DOHH2 (cell line): ENCODE measurements around the gene RHOU.

Experiments used
- EZH2phosphoT487 ChIP-seq: fragments of 200-600 bp; sonication (generic); IDR thresholded peaks from 2 replicates; pipeline ENCODE4 v1.6.1; 2017; ENCODE audit warnings: borderline replicate concordance, mild to moderate bottlenecking, antibody characterized with exemption, low read length, moderate library complexity, mixed read lengths
- TF ChIP-seq, protein P1 (sequence below): fragments of 200-600 bp; sonication (generic); IDR thresholded peaks from one replicate; pipeline ENCODE4 v1.5.1; 2014; ENCODE audit warnings: antibody characterized with exemption, mild to moderate bottlenecking, low read depth, low read length; ENCODE audit not compliant: poor library complexity, severe bottlenecking

DNA sequence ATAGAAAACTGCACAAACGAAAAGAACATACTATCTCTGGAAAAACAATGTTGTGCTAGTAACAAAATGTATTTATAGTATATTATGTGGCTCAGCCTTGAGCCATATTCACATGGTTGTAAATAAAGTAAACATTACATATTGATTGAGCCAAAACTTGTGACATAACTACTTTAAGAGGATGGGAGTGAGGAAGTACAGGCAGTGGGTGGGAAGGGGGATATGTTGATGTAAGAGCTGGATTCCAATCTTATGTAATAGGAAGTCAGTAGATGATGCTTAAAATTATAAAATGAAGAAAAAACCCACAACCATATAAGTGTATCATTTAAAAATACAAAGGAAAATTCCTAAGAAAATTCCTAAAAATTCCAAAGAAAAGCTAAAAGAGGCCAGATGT, 42.7 kb downstream of the RHOU start:
- TF ChIP-seq EZH2phosphoT487, result no peak
- TF ChIP-seq, protein P1, sequence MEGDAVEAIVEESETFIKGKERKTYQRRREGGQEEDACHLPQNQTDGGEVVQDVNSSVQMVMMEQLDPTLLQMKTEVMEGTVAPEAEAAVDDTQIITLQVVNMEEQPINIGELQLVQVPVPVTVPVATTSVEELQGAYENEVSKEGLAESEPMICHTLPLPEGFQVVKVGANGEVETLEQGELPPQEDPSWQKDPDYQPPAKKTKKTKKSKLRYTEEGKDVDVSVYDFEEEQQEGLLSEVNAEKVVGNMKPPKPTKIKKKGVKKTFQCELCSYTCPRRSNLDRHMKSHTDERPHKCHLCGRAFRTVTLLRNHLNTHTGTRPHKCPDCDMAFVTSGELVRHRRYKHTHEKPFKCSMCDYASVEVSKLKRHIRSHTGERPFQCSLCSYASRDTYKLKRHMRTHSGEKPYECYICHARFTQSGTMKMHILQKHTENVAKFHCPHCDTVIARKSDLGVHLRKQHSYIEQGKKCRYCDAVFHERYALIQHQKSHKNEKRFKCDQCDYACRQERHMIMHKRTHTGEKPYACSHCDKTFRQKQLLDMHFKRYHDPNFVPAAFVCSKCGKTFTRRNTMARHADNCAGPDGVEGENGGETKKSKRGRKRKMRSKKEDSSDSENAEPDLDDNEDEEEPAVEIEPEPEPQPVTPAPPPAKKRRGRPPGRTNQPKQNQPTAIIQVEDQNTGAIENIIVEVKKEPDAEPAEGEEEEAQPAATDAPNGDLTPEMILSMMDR, result no peak
